ENCODE data around the gene ITPRIPL2. TPM values are rescaled to one million over a fixed set of nuclear protein-coding genes. Genes with fewer than 3 reads are reported as not detected.

The ITPRIPL2 gene
- polyA plus RNA-seq, 1 donor from 2014 or later: not detected

- peaks cover 1% of the 10 kb centered on the region for H3K79me2 ChIP-seq (replicated peaks; ENCODE audit: insufficient read depth, low read length)
Observed at GRCh38 chr16:19073863-19074262, 39.9 kb upstream of the ITPRIPL2 start.

GRCh38 chr16:19075511-19075910 lies 38.3 kb upstream of the ITPRIPL2 start:
- Histone ChIP-seq H3K27me3 (ENCODE audit: insufficient read depth, low read depth, low read length) (no peaks in the 10 kb centered on the region), H3K4me2 (ENCODE audit: low read length) (no peak overlapping the region), H3K79me2 (replicated peaks; ENCODE audit: insufficient read depth, low read length) (no peaks in the 10 kb centered on the region), H3K27ac (ENCODE audit: low read length) (no peak overlapping the region), H3K4me3 (ENCODE audit: low read length) (no peak overlapping the region), H4K20me1 (ENCODE audit: insufficient read depth) (no peaks in the 10 kb centered on the region), H2AFZ (ENCODE audit: low read depth, low read length) (no peak overlapping the region), H3K36me3 (ENCODE audit: insufficient read depth, low read length) (peaks cover 13% of the 10 kb centered on the region), H3K9me3 (ENCODE audit: low read length) (no peaks in the 10 kb centered on the region), H3F3A (ENCODE audit: insufficient read depth, low read length, poor library complexity, severe bottlenecking) (no peaks in the 10 kb centered on the region), H3K9ac (ENCODE audit: low read length) (no peak overlapping the region), H3K9me2 (ENCODE audit: insufficient read depth, low read length) (no peaks in the 10 kb centered on the region)
- no peak for TF ChIP-seq SMC3 (conservative IDR thresholded peaks at IDR 0.05; ENCODE audit: poor library complexity)
- no peak for TF ChIP-seq REST (IDR thresholded peaks at IDR 0.05; ENCODE audit: borderline replicate concordance)
- TF ChIP-seq EP300 (conservative IDR thresholded peaks at IDR 0.05; ENCODE audit: poor library complexity, severe bottlenecking): no peak
- TF ChIP-seq EZH2 (IDR thresholded peaks at IDR 0.05; ENCODE audit: borderline replicate concordance, insufficient read depth, low read length, poor library complexity, severe bottlenecking): no peak
- no peak for TF ChIP-seq POLR2AphosphoS5 (IDR thresholded peaks at IDR 0.05)
- no peak for TF ChIP-seq MXI1 (conservative IDR thresholded peaks at IDR 0.05; ENCODE audit: poor library complexity, severe bottlenecking)

More at GRCh38 chr16:19073863-19074262, 39.9 kb upstream of the ITPRIPL2 start:
- H3F3A ChIP-seq (ENCODE audit: insufficient read depth, low read length, poor library complexity, severe bottlenecking): no peaks in the 10 kb centered on the region
- no peaks in the 10 kb centered on the region for H4K20me1 ChIP-seq (ENCODE audit: insufficient read depth)
- H3K27me3 ChIP-seq (ENCODE audit: insufficient read depth, low read depth, low read length): no peaks in the 10 kb centered on the region
- H3K9ac ChIP-seq (ENCODE audit: low read length): no peak overlapping the region
- H3K36me3 ChIP-seq (ENCODE audit: insufficient read depth, low read length): peaks cover 10% of the 10 kb centered on the region
- H3K4me3 ChIP-seq (ENCODE audit: low read length): no peak overlapping the region
- no peaks in the 10 kb centered on the region for H3K9me3 ChIP-seq (ENCODE audit: low read length)
- no peak overlapping the region for H3K27ac ChIP-seq (ENCODE audit: low read length)
- no peak overlapping the region for H2AFZ ChIP-seq (ENCODE audit: low read depth, low read length)
- no peak for TF ChIP-seq EP300 (conservative IDR thresholded peaks at IDR 0.05; ENCODE audit: poor library complexity, severe bottlenecking)
- TF ChIP-seq EZH2 (IDR thresholded peaks at IDR 0.05; ENCODE audit: borderline replicate concordance, insufficient read depth, low read length, poor library complexity, severe bottlenecking): no peak
- TF ChIP-seq SMC3 (conservative IDR thresholded peaks at IDR 0.05; ENCODE audit: poor library complexity): no peak
- TF ChIP-seq CTCF (IDR thresholded peaks at IDR 0.05; ENCODE audit: poor library complexity, severe bottlenecking): no peak
- TF ChIP-seq POLR2AphosphoS5 (IDR thresholded peaks at IDR 0.05): no peak
- TF ChIP-seq MXI1 (conservative IDR thresholded peaks at IDR 0.05; ENCODE audit: poor library complexity, severe bottlenecking): no peak
- no peak for TF ChIP-seq RAD21 (conservative IDR thresholded peaks at IDR 0.05)
- no peak for TF ChIP-seq TAF1 (IDR thresholded peaks at IDR 0.05; ENCODE audit: low read depth)
- TF ChIP-seq REST (IDR thresholded peaks at IDR 0.05; ENCODE audit: borderline replicate concordance): no peak
- no peaks in the 10 kb centered on the region for H3K9me2 ChIP-seq (ENCODE audit: insufficient read depth, low read length)
- no peak overlapping the region for H3K4me2 ChIP-seq (ENCODE audit: low read length)

Measured in neural cell (in vitro differentiated cells).